NCI-H2227 (cell line): ENCODE measurements around the gene PHF3.
"Not testable (repeated sequence)": the region's sequence is repeated elsewhere in the genome, so short reads cannot be mapped to it uniquely, and the experiment has no call there.

Experiments used
- DNase-seq: peaks from one replicate; lab custom pipeline; 2025; ENCODE audit not compliant: unreplicated experiment; lab: John Stamatoyannopoulos, UW

The PHF3 gene

DNA sequence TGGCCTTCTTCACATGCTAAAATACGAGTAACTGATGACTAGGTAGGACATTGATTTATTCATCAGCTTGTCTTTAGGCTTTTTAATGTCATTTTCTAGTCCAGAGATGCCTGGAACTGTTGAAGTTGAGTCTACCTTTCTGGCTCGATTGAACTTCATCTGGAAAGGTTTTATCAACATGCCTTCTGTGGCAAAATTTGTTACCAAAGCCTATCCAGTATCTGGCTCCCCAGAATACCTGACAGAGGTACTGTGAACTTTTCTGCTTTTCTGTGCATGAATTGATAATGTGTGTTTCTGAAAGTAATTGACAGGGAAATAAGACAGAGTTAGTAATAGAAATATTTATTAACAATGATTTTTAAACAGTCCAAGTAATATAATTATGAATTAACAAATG, 71.0 kb downstream of the PHF3 start:
- DNase-seq = no peak

DNA sequence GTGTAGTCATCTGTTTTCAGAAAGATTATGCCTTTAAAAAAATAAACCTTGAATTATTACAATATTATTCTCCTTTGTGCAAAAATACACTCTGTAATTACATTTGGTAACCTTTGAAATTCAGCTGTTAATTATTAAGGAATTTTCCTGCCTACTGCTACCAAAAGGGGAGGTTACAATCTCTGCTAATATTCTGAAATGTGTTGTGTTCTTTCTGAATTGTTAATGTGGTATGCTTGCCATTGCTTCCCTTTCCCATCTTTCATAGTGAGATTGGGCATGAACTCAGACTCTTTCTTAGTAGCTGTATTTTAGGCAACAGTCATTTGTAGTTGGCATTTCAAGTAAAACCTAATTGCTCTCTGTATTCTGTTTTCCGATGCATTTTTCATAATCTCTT, 73.0 kb downstream of the PHF3 start:
- DNase-seq = no peak

DNA sequence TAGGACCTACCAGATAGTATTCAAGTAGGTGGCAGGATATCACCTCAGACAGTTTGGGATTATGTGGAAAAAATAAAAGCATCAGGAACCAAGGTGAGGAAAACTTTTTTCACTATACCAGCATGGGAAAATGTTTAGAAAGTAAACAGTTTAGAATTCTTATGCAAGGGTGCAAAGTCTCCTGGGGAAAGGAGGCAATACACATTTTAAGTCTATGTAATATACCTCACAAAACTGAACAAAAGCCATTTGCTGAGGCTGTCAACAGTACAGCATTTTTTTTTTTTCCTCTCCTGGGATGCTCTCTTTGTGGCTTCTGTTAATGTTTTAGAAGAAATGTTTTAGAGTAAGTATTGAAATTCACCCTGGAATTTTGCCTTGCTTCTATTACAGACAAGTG, 73.5 kb downstream of the PHF3 start:
- DNase-seq = no peak

DNA sequence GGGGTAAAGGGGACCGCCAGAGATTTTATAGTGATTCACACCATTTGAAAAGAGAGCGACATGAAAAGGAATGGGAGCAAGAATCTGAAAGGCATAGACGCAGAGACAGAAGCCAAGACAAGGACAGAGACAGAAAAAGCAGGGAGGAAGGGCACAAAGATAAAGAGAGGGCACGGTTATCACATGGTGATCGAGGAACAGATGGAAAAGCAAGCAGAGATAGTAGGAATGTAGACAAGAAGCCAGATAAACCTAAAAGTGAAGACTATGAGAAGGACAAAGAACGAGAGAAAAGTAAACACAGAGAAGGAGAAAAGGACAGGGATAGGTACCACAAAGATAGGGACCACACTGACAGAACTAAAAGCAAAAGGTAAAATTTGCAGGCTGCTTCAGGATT, 77.7 kb downstream of the PHF3 start:
- no peak for DNase-seq

DNA sequence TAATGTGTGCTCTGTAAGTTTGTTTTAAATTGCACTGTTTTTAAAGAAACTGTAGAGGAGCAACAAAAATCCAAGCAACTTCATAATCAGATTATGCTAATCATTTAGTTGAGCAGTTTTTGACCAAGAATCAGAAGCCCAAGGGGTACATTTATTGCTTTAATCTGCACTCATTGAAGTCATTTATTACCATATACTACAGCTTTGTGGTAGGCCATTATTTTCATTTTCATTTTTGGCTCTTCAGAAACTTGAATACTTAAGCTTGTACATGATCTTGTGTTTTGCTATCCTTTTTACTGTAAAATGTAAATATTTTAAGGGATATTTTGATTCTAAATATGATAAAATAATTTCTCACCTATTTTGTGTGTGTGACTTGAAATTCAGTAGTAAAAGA, 78.5 kb downstream of the PHF3 start:
- DNase-seq = no peak

DNA sequence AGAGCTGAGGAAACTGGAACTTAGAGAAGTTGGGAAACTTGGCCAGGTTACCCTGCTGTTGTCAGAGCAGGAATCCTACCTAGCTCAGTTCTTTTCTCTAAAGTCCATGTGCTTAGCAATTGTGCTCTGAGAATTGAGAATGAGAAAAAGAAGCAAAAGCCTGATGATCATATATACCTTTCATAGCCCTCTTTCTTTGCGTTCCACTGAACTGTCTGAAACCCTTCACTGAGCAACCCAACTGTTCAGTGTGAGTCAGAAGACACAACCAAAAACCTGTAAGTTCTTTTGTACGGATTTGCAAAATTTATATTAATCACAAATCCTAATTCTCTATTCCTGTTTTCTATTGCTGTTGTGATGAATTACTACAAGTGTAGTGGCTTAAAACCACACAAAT, 80.6 kb downstream of the PHF3 start:
- DNase-seq = no peak

DNA sequence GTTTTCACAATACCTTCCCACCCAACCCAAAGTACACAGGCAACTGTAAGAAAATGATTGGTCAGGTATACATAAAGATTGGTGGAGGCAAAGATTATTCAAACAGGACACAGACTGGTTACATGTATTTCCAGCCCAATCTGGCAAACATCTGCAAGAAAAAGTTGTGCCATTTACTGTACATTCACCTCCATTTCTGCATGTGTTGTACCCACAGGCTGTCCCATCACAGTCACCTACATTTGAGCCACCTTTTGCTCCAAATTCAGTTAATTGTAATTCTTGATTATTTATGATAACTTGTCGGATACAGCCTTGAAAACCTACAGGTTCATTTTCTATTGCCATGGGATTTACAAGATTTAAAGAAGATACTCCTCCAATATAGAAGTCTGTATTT, 85.6 kb downstream of the PHF3 start:
- no peak for DNase-seq

DNA sequence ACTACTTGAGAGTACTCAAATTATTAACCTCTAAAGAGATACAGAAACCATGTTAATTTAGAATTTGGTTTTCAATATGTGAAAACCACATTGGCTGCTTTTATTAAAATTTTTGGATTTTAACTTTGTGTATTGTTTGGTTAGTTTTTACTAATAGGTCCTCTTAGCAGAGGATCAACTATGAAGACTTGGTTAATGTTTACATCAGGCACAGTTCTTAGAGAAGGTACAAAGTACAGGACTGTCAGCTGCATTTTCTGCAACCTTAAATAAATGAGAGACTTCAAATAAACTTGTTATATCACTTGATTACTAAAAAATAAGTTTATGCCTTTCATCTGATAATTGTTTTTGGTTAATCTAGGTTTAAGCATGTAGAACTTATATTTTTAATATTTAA, 89.1 kb downstream of the PHF3 start:
- no peak for DNase-seq

DNA sequence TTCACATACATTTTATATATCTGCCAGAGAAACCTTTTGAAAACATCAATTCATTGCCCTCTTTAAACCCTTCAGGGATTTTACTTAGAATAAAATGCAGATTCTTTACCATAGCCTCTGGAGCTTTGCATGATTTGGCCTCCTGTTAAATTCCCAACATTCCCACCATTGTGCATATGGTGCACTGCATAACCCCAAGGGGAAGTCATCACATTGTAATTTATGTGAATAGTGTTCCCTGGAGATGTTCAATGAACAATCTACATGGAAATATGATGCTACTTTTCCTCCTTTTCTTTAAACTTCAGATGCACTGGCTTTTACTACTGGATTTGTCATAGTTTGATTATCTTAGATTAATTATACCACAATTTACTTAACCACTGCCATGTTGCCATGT, 94.7 kb downstream of the PHF3 start:
- DNase-seq = no peak

DNA sequence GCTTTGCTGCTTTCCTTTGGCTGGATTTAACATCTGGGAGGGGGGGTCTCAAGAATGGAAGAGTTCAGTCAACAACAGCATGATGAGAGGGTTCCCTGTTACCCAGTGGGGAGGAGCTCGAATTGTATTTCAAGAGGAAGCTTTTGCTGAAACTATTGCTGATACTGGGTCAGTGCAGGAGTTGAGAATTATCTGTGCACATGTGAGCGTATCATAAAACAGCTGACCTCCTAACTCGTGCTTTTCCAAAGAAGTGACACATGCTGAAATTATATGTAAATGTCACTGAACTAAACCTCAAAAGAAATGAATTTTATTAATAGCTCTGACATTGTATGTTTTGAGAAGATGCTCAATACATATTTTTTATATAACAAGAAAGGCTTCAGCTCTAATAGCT, 96.3 kb downstream of the PHF3 start:
- no peak for DNase-seq

DNA sequence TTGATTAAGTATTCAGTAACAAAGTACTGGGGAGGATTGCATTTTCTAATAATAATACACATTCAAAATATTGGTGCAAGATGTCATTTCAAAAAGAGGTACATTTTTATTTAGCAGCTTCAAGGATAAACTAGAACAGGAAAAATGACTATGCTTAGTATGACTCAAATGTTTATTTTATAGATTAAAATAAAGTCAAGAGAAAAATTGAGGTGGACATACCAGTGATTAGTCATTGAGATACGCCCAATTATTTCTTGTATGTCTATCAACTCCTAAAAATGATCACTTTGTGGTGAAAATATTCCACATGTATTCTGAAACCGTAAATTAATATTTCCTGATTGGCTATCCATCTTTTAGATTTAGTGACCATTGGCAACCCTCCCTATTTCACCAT, 96.7 kb downstream of the PHF3 start:
- DNase-seq = no peak

DNA sequence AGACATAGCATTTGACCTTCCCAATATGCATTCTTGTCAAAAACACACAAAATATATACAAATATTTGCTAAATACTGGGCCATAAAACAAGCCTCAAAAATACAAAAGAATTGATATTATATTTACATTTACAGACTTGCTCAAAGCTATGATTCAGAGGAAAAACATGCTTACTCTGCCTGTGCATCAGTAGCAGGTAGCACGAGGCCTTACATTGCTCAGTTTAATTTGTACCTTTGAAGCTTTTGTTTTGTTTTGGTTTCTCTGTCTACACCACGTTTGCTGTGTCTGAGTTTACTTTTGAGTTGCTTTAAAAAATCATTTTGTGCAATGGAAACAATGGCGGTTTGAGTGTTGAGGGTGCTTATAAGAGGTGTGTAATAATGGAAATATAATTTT, 99.3 kb downstream of the PHF3 start:
- DNase-seq = no peak

DNA sequence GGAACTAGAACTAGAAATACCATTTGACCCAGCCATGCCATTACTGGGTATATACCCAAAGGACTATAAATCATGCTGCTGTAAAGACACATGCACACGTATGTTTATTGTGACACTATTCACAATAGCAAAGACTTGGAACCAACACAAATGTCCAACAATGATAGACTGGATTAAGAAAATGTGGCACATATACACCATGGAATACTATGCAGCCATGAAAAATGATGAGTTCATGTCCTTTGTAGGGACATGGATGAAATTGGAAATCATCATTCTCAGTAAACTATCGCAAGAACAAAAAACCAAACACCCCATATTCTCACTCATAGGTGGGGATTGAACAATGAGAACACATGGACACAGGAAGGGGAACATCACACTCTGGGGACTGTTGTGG, 102.6 kb downstream of the PHF3 start:
- not testable (repeated sequence) for DNase-seq

DNA sequence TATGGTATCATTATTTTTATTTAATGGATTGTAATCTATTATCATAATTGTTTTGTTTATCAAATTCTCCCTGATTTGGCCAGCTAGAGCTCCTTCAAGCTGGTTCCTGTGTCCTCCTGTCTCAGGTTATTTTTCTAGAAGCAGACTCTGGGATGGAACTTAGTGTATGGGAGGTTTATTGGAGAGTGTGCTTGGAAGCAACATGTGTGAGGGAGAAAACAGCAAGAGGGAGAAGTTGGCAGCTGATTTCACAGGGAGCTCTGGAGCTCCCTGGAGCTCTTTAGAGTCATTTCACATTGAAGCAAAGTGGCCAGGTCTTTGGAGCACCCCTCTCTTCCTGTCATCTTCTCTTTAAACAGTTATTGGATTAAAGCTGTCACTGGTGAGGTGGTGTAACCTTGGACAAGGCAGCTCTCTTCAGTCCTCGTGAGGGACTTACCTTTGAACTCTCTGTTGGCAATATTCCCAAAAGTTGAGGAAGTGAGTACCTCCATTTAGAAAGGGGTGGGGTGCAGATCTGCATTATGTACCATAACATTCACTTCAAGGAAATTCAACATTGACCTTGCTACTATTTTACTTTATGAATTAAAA, 103.6 kb downstream of the PHF3 start:
- no peak for DNase-seq

DNA sequence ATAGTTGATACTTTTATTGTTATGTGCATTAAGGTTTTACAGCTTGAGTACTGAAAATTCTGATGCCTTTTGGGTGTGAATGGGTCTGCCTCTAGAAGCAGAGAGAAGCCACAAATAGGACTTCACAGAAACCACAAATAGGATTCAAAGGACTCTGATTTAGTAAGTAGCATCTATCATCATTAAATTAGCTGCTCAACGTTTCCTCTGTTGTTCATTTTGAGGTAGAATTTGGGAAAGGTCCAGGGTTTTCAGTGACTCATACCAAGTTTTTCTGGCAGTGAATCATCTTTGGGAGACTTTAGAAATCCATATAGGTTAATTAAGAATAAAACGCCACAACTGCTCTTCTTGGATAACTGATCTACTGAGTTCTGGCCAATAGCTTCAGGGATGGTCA, 105.1 kb downstream of the PHF3 start:
- DNase-seq = no peak

DNA sequence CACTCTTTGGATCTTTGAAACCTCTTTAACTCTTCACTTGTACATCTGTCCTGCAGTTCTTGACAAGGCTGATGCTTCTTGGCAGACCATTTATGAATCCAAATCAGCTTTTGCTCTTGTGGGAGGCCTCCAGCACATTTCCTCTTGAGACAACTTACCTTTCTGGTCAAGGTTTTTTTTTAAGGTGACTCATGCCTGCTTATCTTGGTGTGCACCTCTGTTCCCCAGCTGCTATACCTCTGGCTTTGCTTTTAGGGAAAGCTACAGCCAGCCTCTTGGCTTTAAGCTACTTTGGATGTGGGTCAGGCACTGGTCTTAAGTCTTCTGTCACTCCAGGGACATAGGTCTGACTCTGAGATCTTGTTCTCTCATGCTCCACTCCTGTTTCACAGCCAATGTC, 106.5 kb downstream of the PHF3 start:
- DNase-seq = no peak

DNA sequence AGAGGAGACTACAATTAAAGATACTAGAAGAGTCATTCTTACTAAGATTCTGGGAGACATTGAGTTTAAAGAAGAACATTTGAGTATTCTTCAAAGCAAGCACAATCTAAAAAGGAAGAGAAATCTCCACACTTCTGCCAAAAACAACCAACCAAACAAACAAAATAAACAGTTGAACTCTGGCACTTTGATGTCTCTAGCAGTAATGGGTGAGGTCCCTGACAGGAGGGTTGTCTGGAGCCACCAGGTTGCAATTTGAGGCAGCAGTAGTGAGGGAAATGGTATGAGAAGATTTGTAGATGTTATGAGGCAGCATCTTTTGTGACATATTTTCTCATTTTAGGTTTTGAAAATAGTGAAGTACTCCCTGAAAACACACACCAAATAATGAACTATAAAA, 108.1 kb downstream of the PHF3 start:
- no peak for DNase-seq

DNA sequence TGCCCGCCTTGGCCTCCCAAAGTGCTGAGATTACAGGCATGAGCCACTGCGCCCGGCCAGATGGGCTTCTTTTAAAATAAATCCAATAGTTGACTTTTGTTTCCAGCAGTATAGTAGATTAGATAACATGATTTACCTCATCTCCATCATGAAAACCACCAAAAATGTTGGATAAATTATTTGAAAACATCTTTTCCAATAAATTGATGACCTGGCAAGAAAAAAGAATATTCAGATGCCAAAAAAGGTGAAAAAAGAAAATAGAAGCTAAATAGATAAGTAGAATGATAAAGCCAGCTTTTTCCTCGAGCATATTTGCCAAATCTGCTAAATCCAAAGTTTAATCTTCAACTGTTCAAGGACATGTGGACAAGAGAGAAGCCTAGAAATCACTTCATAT, 109.2 kb downstream of the PHF3 start:
- no peak for DNase-seq

DNA sequence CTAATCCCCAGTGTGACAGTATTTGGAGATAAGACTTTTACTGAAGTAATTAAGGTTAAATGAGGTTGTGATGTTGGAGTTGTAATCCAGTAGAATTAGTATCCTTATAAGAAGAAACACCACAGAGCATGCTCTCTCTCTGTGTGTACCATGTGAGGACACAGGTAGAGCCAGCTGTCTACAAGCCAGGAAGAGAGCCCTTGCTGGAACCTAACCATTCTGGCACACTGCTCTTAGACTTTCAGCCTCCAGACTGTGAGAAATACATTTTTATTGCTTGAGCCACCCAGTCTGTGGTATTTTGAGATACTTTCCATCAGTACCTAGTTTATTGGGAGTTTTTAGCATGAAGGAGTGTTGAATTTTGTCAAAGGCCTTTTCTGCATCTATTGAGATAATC, 110.2 kb downstream of the PHF3 start:
- no peak for DNase-seq

DNA sequence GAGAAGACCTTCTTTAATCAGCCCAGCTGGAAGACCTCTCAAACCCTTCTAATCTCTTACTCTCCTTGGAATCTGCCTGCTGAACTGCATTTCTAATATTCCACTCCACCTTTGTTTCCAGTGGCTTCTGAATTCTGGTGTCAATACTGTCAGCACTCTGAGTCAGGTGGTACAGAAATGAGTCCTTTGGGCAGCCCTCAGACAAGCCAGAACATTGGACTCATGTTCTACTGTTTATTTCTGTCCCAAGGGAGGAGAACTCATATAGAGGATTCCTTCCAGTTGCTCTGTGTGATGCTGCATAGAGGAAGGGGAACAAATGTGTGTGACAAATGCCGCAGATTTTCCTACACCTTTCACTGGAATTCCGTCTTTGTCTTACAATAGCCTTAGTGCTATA, 114.8 kb downstream of the PHF3 start:
- no peak for DNase-seq

DNA sequence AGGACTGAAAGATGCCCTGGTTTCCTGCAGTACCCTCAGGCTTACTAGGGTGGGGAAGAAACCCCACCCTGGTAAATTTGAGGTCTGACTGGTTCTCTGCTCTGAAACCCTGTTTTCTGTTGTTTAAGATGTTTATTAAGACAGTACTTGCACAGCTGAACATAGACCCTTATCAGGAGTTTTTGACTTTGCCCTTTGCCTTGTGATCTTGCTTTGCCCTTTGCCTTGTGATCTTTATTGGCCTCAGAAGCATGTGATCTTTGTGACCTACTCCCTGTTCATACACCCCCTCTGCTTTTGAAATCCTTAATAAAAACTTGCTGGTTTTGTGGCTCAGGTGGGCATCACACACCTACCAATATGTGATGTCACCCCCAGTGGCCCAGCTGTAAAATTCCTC, 121.7 kb downstream of the PHF3 start:
- DNase-seq = not testable (repeated sequence)

DNA sequence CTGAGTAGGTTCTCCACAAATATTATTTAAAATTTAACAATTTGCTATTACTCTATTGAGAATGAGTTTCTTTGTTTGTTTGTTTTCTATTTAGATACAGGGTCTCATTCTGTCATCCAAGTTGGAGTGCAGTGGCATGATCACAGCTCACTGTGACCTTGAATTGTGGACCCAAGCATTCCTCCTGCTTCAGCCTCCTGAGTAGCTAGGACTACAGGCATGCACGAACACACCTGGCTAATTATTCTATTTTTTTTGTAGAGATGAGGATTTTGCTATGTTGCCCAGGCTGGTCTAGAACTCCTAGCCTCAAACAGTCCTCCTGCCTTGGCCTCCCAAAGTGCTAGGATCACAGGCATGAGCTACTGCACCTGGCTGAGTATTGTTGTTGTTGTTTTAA, 122.2 kb downstream of the PHF3 start:
- DNase-seq = no peak

DNA sequence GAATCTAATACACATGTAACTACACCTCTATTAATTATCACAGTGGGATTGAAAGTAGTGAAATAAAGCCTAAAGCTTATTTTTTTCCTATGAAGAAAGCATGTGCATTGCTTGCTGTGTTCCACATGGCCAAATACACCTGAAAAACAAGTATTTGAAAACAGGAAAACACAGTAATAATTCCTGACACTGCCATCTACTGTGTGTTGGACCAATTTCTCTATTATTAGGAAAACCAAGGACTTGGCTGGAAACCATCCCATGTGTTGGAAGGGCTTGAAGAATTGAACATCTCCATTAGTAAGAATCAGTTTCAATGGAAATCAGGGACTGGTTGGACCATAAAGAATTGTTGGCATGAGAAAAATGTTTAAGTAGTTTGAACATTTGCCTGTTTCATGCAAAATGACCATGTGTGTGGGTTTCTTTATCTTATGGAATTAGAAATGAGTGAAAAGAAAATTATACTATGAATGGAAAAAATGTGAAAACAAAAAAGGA, 124.1 kb downstream of the PHF3 start:
- DNase-seq = no peak

DNA sequence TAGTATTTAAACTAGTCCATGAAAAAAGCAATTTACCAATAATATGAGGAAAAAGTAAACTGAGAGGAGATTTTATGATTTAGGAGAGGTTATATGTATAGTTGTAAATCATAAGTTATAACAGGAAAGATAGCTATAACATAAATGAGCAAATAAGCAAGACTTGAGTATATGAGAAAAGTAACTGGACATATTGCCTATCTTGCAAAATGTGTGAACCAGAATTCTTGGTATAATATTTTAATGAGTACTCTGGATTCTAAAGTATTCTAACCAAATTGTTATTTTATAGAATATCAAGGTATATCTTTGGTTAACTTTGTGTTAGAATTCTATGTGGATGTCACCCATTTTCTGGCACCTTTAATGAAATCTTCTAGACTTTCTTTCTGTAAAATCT, 124.6 kb downstream of the PHF3 start:
- DNase-seq = no peak
